ENCODE measurements around the gene ITPKB.

ITPKB gene

DNA sequence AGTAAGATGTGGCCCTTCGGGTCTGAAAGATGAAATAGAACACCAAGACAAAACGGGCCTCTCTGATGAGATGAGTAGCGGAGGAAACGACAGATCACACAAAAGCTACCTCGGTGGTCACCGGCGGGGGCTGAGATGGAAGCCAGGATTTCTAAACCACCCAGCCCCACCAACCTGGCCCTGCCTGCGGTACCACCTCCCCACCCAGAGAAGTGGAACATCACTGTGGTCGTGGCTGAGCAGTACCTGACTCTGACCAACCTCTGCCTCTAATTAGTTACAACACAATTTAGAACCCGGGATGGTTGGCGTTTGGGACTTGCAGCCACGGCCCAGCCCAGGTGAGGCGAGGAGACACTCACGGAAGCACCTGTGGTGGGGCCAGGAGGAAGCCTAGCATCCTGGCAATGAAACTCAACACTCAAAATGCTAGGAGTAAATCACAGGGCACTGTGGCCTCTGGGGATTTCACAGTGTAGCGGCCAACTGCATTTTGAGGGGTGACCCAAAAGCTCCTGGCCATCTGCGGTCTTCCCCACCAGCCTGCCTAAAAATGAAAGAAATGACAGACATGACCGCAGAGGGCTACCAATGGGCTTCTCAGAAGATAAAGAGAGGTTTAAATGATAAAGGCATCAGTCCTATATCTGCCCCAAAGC, 73.4 kb downstream of the ITPKB start:
- DNase-seq (ENCODE audit: low spot score), result no peak

DNA sequence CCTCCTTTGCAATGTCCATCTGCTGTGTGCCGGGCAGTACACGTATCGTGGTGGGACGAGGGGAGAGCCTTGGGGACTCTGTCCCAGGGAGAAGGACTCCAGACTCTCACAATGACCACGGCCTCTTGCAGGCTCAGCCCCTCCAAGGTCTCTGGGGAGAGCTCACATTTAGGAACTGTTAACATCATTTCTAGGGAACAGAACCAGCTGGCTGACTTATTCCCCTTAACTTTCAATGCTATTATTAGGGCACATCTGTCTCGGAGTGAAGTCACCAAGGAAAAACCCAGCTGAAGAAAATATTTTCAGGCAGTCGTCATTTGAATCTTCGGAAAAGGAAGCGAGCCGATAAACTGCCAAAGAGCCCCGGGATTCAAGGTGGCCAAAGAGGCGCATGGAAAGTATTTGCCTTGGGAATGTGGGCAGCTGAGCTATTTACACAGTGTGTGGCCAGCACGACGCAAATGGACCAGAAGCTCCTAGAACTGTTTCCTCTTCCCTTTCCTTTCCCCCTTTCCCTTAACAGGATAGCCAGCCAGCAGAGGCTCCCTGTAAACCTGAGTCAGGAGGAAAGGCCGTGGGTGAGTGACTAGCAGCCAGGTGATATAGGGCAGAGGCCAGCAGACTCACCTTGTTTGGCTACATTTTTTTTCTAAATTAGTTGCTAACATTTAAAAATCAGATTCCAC, 74.5 kb downstream of the ITPKB start:
- no peak for DNase-seq (ENCODE audit: low spot score)

DNA sequence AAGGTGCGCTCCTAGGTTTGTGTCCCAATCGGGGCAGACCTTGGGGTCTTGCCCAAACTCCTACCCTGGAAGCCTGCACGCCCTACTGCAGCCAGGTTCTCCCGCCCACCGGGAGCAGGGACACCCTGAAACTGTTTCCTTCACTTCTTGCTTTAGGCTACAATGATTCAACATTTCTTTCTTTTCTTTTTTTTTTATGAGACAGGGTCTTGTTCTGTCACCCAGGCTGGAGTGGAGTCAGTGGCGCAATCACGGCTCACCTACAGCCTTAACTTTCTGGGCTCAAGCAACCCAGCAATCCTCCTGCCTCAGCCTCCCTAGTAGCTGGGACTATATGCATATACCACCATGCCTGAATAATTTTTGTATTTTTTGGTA, 75.8 kb downstream of the ITPKB start:
- DNase-seq (ENCODE audit: low spot score), result no peak

DNA sequence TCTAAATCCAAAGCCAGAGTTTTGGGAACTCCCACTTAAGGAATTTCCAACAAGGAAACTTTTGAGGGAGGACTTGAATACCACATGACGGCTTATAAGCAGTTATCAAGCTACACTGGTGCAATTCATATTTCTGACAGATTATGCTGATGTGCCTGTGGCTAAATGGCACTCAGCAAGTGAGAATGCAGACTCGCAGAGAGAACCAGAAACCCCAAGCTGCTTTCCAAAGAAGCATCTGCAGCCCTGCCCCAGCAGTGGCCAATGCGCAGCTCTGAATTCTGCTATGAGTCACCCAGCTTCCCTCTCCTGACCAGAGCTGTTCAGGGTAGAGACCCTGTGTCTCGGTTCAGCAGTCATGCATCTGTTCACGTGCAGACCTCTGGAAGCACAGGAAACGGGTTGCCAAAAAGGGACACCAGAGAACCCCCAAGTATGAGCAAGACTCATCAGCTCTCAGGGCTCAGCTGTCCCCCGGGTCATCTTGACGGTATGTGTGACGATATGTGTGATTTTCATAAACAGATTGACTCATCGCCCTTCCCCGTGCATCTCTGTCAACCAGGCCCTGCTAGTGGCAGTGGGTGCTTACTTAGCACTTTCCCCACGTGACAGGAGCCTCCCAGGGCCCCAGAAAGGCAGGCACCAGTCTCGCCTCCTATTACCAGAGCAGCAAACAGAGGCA, 76.3 kb downstream of the ITPKB start:
- DNase-seq (ENCODE audit: low spot score), result peak; percentile 88

DNA sequence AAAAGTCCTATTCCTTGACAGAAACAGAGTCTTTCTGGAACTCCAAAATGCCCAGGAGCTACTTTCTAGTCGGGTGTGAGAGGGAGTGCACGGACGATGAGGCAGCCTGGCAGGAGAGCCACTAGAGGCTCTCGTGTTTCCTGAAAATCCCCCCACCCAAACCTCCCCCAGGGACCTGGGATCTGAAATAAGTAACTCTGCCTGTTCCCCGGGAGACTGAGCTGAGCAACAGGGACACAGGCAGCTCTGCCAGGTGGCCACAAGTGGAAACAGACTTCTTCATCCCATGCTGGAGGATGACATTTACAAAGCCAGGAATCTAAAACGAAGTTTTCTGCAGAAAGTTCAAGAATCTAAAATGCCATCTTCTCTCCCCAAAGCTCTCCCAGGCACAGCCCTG, 77.1 kb downstream of the ITPKB start:
- DNase-seq (ENCODE audit: low spot score), result no peak

DNA sequence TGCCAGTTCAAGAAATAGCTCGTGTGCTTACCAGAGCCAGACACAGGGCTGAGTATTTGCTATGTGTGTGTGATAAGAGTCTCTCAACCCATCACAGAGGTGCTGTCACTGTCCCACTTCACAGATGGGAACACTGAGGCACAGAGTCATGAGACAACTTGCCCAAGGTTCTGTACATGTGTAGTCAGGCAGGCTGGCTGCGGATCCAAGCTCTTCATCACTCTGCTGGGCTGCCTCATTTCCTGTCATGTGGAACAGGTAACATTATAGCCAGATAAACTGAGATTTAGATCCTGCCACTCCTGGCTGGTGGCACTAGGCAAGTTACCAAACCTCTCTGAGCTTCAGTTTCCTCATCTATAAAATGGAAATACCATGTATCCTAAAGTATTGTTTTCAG, 77.8 kb downstream of the ITPKB start:
- DNase-seq (ENCODE audit: low spot score), result no peak

DNA sequence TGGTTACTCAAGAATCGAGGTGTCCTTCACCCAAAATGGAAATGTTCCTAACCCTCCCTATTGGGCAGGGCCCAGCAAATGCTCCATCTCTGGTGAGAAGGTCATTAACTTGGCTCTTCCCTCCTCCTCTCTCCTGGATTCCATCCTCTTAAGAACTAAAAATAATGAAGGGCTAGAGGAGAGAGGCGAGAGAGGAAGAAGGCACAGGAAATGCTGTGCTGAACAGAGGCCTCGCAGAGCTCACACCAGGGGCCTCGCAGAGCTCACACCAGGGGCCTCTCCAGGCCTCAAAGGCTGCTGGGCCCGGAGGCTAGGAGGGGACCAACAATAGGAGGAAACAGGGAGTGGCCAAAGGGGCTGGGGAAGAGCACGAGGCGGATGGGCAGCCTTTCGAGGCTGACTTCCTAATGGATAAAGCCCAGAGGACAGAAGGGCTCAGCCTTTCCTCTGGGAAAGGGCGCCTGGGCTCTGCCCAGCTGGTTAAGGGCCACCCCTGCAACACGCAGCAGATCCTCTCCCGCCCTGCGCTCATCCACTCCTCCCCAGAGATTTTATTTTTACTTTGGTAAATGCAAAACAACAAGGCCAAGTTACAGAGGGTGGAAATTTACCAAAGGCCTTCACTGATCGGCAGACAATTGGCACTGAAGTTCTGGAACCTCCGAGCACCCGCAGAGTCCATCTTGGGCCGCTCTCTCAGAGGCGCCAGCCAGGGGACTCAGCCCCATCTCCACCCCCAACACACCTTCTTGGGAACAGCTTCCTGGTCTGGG, 78.5 kb downstream of the ITPKB start:
- no peak for DNase-seq (ENCODE audit: low spot score)

DNA sequence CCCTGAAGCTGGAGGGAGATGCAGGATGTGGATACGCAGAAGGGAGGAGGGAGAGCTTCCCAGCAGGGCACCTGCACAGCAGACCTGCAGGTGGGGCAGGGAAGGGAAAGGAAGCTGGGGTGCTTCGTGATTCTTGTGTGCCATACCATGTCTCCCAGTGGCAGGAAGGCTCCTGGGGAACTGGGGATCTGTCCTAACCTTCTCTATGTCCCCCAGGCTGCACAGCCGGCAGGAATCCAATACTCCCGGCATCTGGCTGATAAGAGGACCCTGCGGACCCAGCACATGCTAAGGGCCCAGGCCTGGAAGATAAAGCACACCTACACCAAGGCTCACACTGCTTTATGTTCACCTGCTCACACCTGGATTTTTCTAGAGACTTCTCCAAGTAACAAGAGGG, 79.4 kb downstream of the ITPKB start:
- DNase-seq (ENCODE audit: low spot score), result no peak

DNA sequence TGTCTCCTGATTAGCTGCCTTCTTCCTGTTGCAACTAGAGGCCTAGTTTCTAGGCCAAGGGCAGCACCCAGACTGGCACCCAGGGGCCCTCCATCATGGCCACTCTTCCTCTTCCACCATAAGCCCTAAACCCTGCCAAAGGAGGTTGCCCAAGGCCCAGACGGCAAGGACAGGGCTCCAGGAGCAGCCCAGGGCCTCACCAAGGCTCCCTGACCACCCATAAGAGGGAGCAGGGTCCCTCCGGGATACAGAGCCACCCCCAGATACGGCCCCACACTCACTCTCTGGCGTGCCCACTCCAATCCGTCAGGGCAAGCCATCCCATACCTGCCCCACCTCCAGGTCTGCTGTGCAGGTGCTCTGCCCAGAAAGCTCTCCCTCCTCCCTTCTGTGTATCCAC, 79.9 kb downstream of the ITPKB start:
- no peak for DNase-seq (ENCODE audit: low spot score)

DNA sequence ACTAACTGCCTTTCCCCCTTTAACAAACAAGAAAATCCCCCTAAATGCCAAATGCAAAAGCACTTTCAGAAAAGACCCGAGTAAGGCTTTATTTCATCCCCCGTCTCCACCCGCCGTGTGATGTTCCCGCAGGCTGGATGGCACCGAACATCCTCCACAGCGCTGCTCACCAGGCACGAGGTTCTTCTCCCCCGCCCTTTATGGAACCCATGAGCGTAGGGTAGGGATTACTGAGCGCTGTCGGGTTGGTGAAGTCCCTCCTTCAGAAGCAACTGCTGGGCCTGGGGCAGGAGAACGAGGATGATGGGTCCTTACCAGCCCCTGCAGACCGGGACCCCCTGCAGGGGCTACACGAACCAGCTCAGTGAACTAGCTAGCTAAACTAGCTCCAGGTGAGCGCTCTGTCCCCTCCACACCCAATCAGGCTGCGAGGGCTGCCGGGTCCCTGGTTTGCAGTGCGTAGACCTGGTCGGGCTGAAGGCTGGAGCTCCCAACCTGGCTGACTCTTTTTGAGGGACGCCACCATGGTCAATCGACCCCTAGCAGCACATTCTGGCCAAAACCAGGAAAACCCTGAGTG, 80.4 kb downstream of the ITPKB start:
- DNase-seq (ENCODE audit: low spot score), result no peak

DNA sequence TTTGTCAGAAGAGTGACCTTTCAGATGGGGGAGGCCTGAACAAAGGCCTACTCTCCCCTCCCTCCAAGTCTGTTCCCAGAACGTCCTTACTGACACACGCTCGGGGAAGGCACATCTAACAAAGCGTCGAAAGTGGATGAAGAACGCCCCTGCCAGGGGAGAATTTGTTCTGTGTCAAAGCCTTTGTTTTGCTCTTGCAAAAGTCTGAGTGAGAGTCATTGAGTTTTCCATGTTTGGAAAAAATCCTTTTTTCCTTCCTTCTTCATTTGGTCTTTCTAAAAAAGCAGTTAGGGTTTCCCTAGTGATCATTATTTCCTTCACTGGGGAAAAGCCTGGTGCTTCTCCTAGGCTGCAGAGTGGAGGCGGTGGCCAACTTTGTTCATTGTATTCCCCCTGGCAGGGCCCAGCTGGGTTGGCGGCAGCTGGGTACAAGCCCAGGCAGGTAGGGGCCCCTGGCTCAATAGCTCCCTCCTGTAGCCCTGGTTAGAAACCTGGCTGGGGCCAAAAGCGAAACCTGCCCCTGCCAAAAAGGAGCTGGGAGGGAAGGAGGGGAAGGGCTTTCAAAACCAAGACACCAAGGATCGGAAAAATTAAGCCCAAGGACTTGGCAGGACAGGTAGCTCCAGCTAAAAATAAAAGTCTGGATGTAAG, 81.1 kb downstream of the ITPKB start:
- DNase-seq (ENCODE audit: low spot score), result no peak

DNA sequence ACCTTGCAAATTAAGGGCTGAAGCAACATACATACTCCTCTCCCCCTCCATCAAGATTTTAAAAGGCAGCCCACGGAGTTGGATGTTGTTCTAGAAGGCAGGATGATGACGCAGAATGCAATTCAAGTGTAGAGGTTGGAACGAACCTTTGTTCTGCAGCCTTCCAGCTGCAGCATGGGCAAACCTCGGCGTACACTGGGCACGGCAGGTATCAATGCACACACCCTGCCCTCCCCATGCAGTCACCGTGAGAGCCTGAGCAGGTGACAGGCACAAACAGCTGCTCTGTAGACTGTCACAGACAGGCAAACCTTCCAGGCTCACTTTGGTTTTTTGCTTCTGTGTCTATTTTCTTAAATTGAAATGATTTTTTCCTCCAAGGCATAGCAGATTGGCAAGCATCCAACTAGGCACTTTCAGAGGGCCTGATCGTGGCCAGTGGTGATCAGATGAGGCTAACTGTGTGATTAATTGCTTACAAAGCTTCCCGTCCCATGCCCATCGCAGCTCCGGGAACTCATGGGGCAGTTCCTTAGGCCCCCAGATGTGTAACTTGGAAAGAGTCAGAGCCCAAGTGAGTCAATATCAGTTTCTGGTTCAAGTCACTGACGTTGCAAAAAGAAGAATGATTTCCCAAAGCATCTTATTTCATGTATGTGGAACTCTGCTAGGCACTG, 82.3 kb downstream of the ITPKB start:
- peak; percentile 54 for DNase-seq (ENCODE audit: low spot score)

DNA sequence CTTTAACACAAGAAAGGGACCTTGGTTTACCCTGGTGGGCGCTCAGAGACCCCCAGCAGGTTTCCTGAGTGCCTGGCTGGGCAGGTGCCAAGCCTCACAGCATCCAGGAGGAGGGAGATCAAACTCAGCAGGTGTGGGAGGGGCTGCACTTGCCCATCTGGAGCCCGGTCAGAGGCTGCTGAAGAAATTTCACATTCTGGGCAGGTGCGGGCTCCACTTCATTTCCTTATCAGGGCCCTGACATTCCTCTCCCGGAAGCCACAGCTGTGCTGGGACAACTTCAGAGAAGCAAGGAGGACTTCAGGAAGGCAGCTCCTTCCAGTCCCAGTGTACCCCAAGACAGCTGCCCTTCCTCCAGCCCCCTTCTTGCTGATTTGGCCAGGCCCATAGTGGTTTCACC, 82.9 kb downstream of the ITPKB start:
- no peak for DNase-seq (ENCODE audit: low spot score)

DNA sequence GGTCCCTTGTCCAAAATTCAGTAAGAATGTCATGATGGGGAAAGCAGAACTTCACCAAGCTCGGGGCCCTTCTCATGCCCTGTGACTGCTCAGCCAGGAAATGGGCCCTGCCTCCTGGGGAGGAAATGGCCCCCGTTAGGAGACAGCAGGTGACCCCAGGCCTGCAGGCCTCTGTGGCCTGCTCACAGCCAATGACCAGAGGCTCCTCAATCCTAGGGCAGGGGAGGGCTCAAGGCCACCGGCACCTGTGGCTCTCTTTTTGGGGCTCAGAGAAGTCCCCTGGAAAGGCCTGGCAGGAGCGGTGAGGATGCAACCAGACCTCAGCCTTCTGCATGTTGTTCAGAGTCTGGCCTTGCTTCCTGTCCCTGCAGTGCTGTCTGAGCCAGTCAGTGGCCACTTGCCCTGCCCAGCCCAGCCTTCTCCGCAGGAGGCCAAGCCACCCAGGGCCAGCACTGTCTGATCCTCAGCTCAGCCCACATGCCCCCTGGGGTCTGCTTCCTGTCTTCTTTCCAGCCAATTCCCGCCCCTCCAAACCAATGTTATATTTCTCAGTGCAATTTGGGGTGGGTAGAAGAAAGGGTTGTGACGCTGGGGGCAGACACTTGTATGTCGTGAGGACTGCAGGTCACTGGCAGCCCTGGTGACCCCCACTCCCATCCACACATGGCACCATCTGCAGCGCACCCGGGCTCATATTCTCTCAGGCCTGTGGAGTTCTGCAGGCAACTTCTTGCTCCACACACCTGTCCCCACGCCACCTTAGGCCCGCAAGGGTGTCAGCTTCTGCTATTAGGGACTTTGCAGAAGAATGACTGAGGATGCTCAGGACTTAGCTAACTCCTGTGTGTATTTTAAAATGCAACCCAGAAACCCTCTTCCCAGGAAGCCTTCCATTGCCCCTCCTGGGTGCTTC, 83.6 kb downstream of the ITPKB start:
- no peak for DNase-seq (ENCODE audit: low spot score)

DNA sequence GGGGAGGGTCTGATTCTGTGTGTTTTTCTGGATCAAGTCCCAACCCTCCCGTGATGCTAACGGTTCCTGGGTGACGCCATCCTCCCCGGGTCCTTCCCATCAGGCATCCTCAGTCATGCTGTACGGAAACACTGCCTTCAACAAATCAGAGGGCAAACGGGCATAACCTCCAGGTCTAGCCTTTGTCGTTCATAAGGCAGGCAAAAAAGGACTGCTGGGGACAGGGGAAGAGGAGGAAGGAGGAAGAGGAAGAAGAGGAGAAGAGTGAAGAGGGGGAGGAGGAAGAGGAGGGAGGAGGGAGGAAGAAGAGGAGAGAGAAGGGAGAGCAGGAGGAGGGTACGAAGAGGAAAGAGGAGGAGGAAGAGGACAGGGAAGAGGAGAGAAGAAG, 84.4 kb downstream of the ITPKB start:
- DNase-seq (ENCODE audit: low spot score), result no peak

DNA sequence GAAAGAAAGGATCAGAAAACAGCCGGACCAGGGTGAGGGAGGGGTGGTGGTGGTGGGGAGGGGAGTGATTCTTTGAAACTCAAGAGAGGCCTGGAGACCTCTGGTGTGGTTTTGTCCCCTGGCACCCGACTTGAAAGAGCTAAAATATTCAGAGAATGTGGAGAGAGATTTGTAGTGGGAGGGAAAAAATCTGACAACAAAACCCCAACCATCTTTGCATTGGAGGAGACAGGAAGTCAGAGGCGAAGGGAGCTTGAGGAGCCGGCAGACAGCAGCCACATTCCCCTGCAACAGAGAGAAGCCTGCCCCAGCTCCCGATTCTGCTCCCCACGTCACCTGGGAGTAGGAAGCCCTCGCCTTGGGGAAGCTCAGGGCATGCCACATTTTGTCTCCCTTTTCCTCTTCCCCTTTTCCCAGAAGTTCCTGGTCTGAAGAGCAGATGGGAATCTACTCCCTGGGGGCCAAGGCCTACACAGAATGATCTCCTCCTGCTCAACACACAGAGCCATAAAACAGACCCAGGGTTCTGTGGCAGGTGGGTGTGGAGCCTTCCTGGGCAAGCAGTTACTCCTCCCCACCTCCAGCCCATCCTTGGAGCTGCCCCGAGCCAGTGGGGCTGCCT, 84.9 kb downstream of the ITPKB start:
- DNase-seq (ENCODE audit: low spot score), result no peak

DNA sequence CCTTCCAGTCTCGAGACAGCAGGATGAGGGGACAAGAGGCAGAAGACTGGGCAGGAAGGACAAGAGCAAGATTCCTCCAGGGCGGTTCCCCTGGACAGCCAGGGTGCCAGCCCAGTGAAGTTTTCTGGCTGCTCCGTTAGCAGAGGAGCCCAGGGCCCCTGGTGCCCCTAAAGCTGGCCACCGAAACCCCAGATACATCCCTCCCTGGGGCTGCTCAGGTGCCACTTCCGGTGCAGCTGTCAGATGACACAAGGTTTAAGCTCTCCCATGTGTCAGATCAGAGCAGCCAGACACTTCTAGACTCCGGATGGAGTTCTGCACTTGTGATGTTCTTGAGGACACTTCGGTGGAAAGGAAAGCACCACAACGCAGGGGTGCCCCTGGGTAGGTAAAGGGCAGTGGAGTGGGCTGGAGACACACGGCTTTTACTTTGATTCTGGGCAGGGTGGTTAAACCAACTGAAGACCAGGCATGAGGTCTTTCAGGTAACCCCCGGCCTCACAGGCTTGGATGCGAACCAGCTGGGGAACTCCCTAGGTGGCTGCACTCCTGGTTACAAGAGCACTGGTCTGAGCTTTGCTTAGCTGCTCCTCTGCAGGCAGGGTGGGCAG, 85.7 kb downstream of the ITPKB start:
- DNase-seq (ENCODE audit: low spot score), result peak; percentile 75

DNA sequence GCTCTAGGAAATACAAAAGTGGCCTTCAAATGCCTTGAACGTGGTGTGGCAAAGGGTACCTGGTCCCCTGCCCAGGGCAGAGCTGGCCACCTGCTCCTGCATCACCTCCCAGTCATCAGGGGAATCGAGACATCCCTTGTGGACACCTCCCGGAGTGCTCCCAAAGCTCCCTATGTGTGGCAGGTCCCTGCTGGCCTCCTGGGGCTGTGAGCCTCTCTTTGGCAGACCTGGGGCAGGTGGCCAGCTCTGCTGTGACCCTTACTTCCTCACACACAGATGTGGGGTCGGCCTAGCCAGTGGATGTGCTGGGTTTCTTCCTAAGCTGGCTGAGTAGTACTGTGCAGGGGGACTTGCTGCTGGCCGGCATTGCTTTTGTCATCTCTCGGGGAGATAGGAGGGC, 86.5 kb downstream of the ITPKB start:
- no peak for DNase-seq (ENCODE audit: low spot score)

DNA sequence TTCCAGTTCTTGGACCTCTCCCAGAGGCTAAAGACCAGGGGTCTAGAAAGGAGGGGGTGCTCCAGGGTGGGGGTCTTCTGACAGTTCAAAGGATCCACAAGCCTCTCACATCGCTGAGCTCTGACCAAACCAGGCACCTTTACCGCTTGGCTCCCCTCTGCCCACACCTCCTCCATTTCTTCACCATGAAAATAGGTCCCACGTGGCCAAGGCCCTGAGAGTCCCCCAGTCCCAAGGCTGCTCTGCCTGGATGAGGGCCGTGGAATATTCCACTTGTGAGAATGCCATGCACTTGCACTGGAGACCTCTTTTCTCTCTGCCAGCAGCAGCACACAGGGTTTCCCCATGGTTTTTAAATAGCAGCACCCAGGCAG, 87.4 kb downstream of the ITPKB start:
- DNase-seq (ENCODE audit: low spot score), result no peak
